Fibroblast of the conjunctiva (primary cell): Measurements from ENCODE around the gene SLC2A5.

ENCODE experiments used
- DNase-seq: peaks from one replicate; pipeline ENCODE4 v3.0.0-alpha.2; 2010; ENCODE audit warnings: low read depth

SLC2A5 gene

GRCh38 chr1:9088807-9089206 is 19.4 kb upstream of the SLC2A5 start:
- no peak for DNase-seq

- DNase-seq, result no peak
Measured at GRCh38 chr1:9087411-9088125, 18.1 kb upstream of the SLC2A5 start.

DNA sequence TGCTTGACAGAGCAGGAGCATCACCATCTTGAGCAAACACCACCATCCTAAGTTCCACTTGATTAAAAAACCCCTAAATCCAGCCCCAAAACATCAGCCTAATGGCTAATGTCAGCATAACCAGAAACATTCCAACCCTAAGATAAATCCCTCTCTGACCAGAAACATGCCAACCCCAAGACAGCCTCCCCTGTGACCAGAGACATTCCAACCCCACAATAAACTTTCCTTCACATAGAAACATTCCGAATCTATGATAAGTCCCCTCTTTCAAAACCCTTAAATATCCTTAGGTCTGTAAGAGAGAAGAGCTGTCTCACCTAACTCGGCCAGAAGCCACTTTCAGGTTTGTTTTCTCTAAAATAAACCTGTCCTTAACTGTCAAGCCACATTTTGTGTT is 17.4 kb upstream of the SLC2A5 start:
- DNase-seq, result no peak

DNA sequence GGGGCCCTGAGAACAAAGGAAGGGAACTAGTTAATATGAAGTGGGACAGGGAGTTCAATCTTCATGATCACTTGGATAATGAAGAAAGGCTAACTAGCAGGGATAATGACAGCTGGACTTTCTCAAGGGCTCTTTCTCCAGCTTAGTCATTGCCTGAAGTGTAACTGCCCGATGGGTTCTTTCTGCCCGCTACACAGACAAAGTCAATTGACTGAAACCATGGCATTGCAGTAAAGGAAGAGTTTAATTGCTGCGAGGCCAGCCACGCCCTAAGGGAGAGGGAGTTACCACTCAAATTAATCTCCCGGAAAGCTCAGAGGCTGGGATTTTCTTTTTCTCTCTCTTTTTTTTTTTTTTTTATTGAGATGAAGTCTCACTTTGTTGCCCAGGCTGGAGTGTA is 16.6 kb upstream of the SLC2A5 start:
- DNase-seq, result no peak

GRCh38 chr1:9085306-9085940 is 16.0 kb upstream of the SLC2A5 start:
- no peak for DNase-seq

- DNase-seq, result no peak
Measured at GRCh38 chr1:9084906-9085305, 15.5 kb upstream of the SLC2A5 start.

GRCh38 chr1:9081473-9081872 is 12.0 kb upstream of the SLC2A5 start:
- no peak for DNase-seq

DNA sequence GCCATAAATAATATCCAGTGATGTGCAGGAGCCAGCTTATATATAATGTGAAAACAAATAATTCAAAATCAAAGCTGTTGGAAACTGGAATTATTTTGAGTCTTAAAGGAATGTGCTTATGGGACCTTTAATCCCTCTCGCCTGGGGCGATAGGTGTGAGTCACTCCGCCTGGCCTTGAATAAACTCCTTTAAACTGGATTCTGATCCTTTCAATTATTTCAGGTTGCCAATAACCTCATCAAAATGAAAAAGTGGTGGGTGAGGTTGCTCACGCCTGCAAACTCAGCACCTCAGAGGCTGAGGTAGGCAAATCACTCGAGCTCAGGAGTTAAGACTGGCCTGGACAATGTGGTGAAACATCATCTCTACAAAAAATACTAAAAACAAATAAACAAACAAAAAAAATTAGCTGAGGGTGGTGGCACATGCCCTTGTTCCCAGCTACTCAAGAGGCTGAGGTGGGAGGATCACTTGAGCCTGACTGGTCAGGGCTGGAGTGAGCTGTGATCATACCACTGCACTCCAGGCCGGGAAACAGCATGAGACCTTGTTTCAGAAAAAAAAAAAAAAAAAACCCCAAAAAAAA is 11.4 kb upstream of the SLC2A5 start:
- no peak for DNase-seq

GRCh38 chr1:9079988-9080704 is 10.7 kb upstream of the SLC2A5 start:
- no peak for DNase-seq

GRCh38 chr1:9078752-9079500 is 9.5 kb upstream of the SLC2A5 start:
- no peak for DNase-seq

DNA sequence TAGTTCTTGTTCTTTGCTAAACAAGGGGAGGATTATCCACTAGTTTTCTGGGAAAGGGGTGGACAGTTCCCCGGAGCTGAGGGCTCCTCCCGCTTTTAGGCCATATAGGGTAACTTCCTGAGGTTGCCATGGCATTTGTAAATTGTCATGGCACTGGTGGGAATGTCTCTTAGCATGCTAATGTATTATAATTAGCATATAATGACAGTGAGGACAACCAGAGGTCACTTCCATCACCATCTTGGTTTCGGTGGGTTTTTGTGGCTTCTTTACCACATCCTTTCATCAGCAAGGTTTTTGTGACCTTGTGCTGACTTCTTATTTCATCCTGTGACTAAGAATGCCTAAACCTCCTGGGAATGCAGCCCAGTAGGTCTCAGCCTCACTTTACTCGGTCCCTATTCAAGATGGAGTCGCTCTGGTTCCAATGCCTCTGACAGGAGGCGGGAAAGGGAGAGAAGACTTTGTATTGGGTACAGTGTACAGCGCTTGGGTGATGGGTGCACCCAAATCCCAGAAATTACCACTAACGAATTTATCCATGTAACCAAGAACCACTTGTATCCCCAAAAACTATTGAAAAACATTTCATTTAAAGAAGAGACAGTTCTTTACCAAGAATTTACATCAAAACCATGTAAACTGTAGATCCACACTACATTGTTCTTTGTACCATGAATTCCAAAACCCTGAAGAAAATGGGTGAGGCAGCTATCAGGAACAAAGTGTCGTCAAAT is 8.7 kb upstream of the SLC2A5 start:
- no peak for DNase-seq

DNA sequence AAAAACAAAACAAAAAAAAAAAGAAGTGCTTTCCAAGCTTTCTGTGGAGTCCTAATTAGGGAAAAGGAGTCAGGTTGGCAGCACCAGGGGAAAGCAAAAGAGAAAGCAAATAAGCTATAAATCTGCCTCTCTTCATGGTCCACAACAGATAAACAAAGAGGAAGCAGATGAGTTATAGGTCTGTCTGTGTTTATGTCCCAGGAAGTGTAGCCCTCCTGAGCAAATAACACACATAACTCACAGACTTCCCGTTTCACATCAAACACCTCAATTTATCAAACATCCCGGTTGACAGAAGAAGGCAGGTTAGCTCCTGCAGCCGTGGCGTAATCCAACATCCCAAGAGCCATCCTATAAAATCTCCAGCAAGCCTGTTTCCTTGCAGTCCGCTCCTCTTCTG is 5.6 kb upstream of the SLC2A5 start:
- DNase-seq, result no peak

GRCh38 chr1:9073143-9073542 is 3.7 kb upstream of the SLC2A5 start:
- DNase-seq, result no peak

GRCh38 chr1:9071554-9072235 is 2.3 kb upstream of the SLC2A5 start:
- DNase-seq, result no peak

DNA sequence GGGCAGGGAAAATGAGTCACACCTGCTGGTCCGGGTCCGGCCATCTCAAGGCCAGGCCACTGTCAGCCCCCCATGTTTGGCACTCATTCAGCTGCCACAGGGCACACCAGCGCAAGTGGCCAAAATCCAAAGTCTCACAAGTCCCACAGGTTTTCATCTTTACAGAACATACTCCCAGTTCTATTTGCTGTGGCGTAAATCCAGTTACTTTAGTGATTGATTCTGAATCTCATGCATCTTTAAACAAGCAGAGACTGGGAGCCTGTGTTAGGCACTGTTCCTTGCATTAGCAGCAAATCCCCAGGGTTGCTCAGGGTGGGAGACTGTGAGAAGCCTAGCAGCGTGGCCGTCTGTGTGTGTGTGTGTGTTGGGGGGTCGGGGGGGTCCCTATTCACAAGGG is 1.1 kb upstream of the SLC2A5 start:
- DNase-seq, result no peak

DNA sequence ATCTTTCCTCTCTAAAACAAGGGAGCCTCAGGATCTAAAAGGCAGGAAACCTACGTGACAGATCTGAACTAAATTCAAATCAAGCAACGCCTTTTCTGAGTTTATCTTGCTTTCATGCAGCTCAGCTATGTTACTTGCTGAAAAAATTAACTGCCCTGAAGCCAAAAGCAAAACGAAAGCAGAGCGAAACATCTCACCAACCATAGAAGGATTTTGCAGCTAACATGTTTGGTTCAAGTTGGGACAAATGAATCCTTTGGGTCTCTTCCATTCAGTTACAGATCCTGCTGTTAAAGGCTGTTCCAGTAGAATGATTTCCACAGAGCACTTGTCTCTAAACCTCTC is 482 bp downstream of the SLC2A5 start:
- DNase-seq, result no peak

DNA sequence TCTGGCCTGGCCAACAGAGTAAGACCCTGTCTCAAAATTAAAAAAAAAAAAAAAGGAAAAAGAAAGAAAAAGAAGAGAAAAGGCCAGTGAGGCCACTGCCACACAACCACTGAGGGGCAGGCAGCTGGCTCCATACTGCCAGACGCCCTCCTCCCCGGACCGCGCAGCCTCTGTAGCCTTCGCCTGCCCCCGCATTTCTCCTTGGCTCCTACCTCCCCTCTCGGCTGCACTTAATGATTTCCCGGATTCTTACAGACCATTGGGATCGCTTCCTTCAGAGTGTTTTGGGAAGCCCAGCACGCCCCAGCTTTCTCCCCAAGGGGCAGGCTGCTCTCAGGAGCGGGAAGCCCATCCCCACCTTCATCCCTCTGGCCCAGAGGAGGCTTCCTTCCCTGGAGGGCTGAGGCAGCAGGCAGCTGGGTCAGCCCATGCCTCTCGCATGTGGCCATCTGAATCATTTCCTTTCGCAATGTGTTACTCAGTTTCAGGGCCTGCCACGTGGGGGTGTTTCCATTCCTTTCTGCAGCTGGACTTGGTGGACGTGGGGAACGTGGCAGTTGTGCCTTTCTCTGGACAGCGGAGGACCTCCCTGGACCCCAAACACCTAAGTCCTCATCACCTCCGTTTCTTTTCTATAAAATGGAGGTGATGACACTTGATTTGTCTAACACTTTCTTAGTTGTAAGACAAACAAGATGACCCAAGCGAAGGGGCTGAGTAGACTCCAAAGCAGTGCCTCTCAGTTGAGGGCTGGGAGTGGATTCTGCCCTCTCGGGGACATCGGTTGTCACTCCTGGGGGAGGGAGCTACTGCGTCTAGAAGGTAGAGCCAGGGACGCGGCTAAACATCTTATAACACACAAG is 2.3 kb downstream of the SLC2A5 start:
- DNase-seq, result peak; percentile 57

- no peak for DNase-seq
Measured at GRCh38 chr1:9065213-9065751, 4.2 kb downstream of the SLC2A5 start.

DNA sequence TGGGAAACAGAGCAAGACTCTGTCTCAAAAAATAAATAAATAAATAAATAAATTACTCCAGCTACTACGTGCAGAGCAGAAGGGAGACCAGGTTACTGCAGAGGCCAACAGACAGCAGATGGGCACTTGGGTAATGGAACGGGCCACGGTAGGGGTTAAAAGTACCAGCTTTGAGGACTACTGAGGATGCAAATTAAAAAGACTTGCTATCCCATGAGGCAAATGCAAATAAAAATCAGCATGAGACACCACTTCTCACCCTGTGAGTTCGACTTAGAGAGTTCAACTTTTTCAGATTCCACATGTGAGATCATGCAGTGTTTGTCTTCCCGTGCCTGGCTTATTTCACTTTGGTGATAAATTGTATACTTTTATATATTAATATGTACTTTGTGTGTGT is 6.6 kb downstream of the SLC2A5 start:
- DNase-seq, result no peak

DNA sequence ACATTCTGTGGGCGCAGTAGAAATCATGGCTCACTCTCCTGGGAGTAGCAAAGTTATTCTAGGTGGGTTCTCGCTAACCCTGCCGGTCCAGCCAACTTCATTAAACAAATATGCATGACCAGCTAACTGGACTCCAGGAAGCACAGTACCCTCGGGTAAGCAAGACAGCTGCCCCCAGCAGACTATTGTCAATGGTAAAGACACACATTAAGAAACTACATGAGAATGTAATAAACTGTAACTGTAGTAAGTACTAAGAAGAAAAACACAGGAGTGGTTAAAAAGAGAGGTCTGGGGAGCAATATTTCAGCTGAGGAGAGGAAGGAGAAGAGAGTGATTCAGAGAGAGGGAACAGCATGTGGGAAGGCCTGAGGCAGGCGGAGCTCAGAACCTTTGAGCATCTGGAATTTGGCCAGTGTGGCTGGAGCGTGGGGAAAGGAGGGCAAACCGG is 7.4 kb downstream of the SLC2A5 start:
- DNase-seq, result no peak
